RCC 7860 (cell line): ENCODE data around the gene GPER1.
"Not testable (repeated sequence)": the region's sequence is repeated elsewhere in the genome, so short reads cannot be mapped to it uniquely, and the experiment has no call there.

Experiments
- DNase-seq: peaks from one replicate; pipeline ENCODE4 v3.0.0-alpha.2; 2015; ENCODE audit warnings: low spot score
- FAIRE-seq: peaks from 2 replicates; lab custom pipeline; 2012; peaks lifted over from hg19 to GRCh38; lab: Jason Lieb, UNC

Gene GPER1

GRCh38 chr7:1087952-1088920 lies at the start of gene GPER1:
Gene GPER1 (plus strand): TSS chr7:1088113. CDS start chr7:1091729, 3,616 bp downstream.
- DNase-seq: no peak
- FAIRE-seq: no peak

GRCh38 chr7:1040233-1040632 lies 47.7 kb upstream of the GPER1 start:
- DNase-seq, FAIRE-seq: not testable (repeated sequence)

GRCh38 chr7:1040790-1041189 lies 47.1 kb upstream of the GPER1 start:
- DNase-seq (no peak), FAIRE-seq (no peak)

GRCh38 chr7:1041551-1042491 lies 46.1 kb upstream of the GPER1 start:
- no peak for FAIRE-seq
- no peak for DNase-seq

GRCh38 chr7:1042492-1042833 lies 45.5 kb upstream of the GPER1 start:
- DNase-seq: no peak
- no peak for FAIRE-seq

- DNase-seq: no peak
- no peak for FAIRE-seq
These were observed 44.2 kb upstream of the GPER1 start for GRCh38 chr7:1043552-1044188.

- DNase-seq: peak; percentile 81
- no peak for FAIRE-seq
These were observed 43.5 kb upstream of the GPER1 start, which contains the start of gene GPR146 for GRCh38 chr7:1044189-1045068. Gene GPR146 (plus strand): TSS chr7:1044546. CDS start chr7:1057516, 12,970 bp downstream.

GRCh38 chr7:1045069-1046063 lies 42.5 kb upstream of the GPER1 start:
- peak; percentile 58 for FAIRE-seq
- DNase-seq: peak; percentile 49

GRCh38 chr7:1046722-1047679 lies 40.9 kb upstream of the GPER1 start:
- FAIRE-seq: no peak
- no peak for DNase-seq

GRCh38 chr7:1049006-1049741 lies 38.7 kb upstream of the GPER1 start:
- no peak for FAIRE-seq

GRCh38 chr7:1049801-1050200 lies 38.1 kb upstream of the GPER1 start:
- FAIRE-seq (no peak), DNase-seq (no peak)

More at GRCh38 chr7:1049006-1049741, 38.7 kb upstream of the GPER1 start:
- DNase-seq: no peak

GRCh38 chr7:1050254-1050906 lies 37.5 kb upstream of the GPER1 start:
- DNase-seq (no peak), FAIRE-seq (no peak)

- DNase-seq (no peak), FAIRE-seq (no peak)
These were observed 36.8 kb upstream of the GPER1 start for GRCh38 chr7:1050956-1051690.

GRCh38 chr7:1052031-1052818 lies 35.7 kb upstream of the GPER1 start:
- DNase-seq (no peak), FAIRE-seq (no peak)

GRCh38 chr7:1053002-1053411 lies 34.9 kb upstream of the GPER1 start:
- DNase-seq: no peak

More at GRCh38 chr7:1053002-1053411, 34.9 kb upstream of the GPER1 start:
- no peak for FAIRE-seq
